ENCODE measurements around the gene CCDC39. TPM values are rescaled to one million over a fixed set of nuclear protein-coding genes. Genes with fewer than 3 reads are reported as not detected.
"Not testable (repeated sequence)": the region's sequence is repeated elsewhere in the genome, so short reads cannot be mapped to it uniquely, and the experiment has no call there.

CCDC39 gene
- total RNA-seq, 1 experiment from 2014 or later = not detected

GRCh38 chr3:180600473-180600872 lies 78.8 kb downstream of the CCDC39 start:
- H3K36me3 ChIP-seq (ENCODE audit: control insufficient read depth, insufficient read depth, low read length) = no peaks in the 10 kb centered on the region
- intact Hi-C loops (cut with micrococcal nuclease; ENCODE audit: unreplicated experiment) = no loop called here
- Mint-ChIP-seq H3K4me1 (ENCODE audit: low read depth, unreplicated experiment) (no peaks in the 10 kb centered on the region), H3K27ac (ENCODE audit: unreplicated experiment) (no peak overlapping the region), H3K9me3 (ENCODE audit: unreplicated experiment) (no peaks in the 10 kb centered on the region), H3K36me3 (ENCODE audit: insufficient read depth, unreplicated experiment) (peaks cover 14% of the 10 kb centered on the region), H3K27me3 (ENCODE audit: insufficient read depth, unreplicated experiment) (peaks cover 3% of the 10 kb centered on the region), H3K4me3 (ENCODE audit: unreplicated experiment) (no peak overlapping the region)
- no peak for DNase-seq
- H3K4me3 ChIP-seq (ENCODE audit: low read depth, low read length) = no peak overlapping the region
- H3K27me3 ChIP-seq (replicated peaks; ENCODE audit: control insufficient read depth, insufficient read depth, low read length) = no peaks in the 10 kb centered on the region
- CTCF ChIA-PET = no interaction called here
- H3K4me1 ChIP-seq = peaks cover 6% of the 10 kb centered on the region; the same call in 1 of the 2 replicates
- no TSS peak for BruUV-seq (replicated peaks)
- TF ChIP-seq CTCF (IDR thresholded peaks at IDR 0.05; ENCODE audit: insufficient read depth in 1 of 2, low read depth in 1 of 2, low read length in 1 of 2, severe bottlenecking in 1 of 2, unreplicated experiment in 1 of 2) = no peak
- no peaks in the 10 kb centered on the region for H3K9me3 ChIP-seq
- POLR2A ChIA-PET = no interaction called here

DNA sequence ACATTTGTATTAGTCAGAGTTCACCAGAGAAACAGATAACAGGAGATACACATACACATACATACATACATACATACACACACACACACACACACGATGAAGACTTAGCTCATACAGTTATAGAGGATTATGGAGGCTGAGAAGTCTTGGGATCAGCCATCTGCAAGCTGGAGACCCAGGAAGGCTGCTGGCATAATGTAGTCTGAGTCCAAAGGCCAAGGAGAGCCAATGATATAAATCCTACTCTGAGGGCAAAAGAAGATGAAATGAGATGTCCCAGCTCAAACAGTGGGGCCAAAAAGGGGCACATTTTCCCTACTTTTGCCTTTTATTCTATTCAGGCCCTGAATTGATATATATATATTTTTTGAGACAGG lies 83.7 kb downstream of the CCDC39 start:
- TF ChIP-seq CTCF (IDR thresholded peaks at IDR 0.05; ENCODE audit: insufficient read depth in 1 of 2, low read depth in 1 of 2, low read length in 1 of 2, severe bottlenecking in 1 of 2, unreplicated experiment in 1 of 2) = no peak
- H3K36me3 Mint-ChIP-seq (ENCODE audit: insufficient read depth, unreplicated experiment) = peaks cover 5% of the 10 kb centered on the region
- peaks cover 3% of the 10 kb centered on the region for H3K27me3 Mint-ChIP-seq (ENCODE audit: insufficient read depth, unreplicated experiment)
- no peak for DNase-seq
- ChIA-PET CTCF (no interaction called here), POLR2A (no interaction called here)
- no peak overlapping the region for H3K27ac Mint-ChIP-seq (ENCODE audit: unreplicated experiment)
- H3K36me3 ChIP-seq (ENCODE audit: control insufficient read depth, insufficient read depth, low read length) = no peaks in the 10 kb centered on the region
- H3K9me3 ChIP-seq = no peaks in the 10 kb centered on the region
- no peak overlapping the region for H3K4me3 Mint-ChIP-seq (ENCODE audit: unreplicated experiment)
- intact Hi-C loops (cut with micrococcal nuclease; ENCODE audit: unreplicated experiment) = loop anchor here (1.0 to 2.0 kb wide), 3 partner anchors 666 to 827 kb away; no protein-coding TSS in a partner anchor
- no peak overlapping the region for H3K4me3 ChIP-seq (ENCODE audit: low read depth, low read length)
- H3K4me1 Mint-ChIP-seq (ENCODE audit: low read depth, unreplicated experiment) = no peaks in the 10 kb centered on the region
- no TSS peak for BruUV-seq (replicated peaks)
- no peaks in the 10 kb centered on the region for H3K4me1 ChIP-seq
- H3K27me3 ChIP-seq (replicated peaks; ENCODE audit: control insufficient read depth, insufficient read depth, low read length) = no peaks in the 10 kb centered on the region
- H3K9me3 Mint-ChIP-seq (ENCODE audit: unreplicated experiment) = no peaks in the 10 kb centered on the region

GRCh38 chr3:180594631-180595558 lies 84.4 kb downstream of the CCDC39 start:
- H3K4me3 Mint-ChIP-seq (ENCODE audit: unreplicated experiment) = no peak overlapping the region
- H3K27ac Mint-ChIP-seq (ENCODE audit: unreplicated experiment) = no peak overlapping the region
- no peaks in the 10 kb centered on the region for H3K9me3 ChIP-seq
- no peaks in the 10 kb centered on the region for H3K36me3 ChIP-seq (ENCODE audit: control insufficient read depth, insufficient read depth, low read length)
- H3K4me3 ChIP-seq (ENCODE audit: low read depth, low read length) = no peak overlapping the region
- intact Hi-C loops (cut with micrococcal nuclease; ENCODE audit: unreplicated experiment) = loop anchor here (1.0 to 2.0 kb wide), 3 partner anchors 666 to 826 kb away; no protein-coding TSS in a partner anchor
- ChIA-PET POLR2A (no interaction called here), CTCF (no interaction called here)
- H3K4me1 ChIP-seq = no peaks in the 10 kb centered on the region
- H3K9me3 Mint-ChIP-seq (ENCODE audit: unreplicated experiment) = no peaks in the 10 kb centered on the region
- peaks cover 3% of the 10 kb centered on the region for H3K27me3 Mint-ChIP-seq (ENCODE audit: insufficient read depth, unreplicated experiment)
- BruUV-seq (replicated peaks) = no TSS peak
- H3K36me3 Mint-ChIP-seq (ENCODE audit: insufficient read depth, unreplicated experiment) = peaks cover 5% of the 10 kb centered on the region
- TF ChIP-seq CTCF (IDR thresholded peaks at IDR 0.05; ENCODE audit: insufficient read depth in 1 of 2, low read depth in 1 of 2, low read length in 1 of 2, severe bottlenecking in 1 of 2, unreplicated experiment in 1 of 2) = peak in 1 of 2 experiments; percentile 13
- no peaks in the 10 kb centered on the region for H3K4me1 Mint-ChIP-seq (ENCODE audit: low read depth, unreplicated experiment)
- H3K27me3 ChIP-seq (replicated peaks; ENCODE audit: control insufficient read depth, insufficient read depth, low read length) = no peaks in the 10 kb centered on the region
- peak in 1 of 2 experiments; percentile 14 for DNase-seq

DNA sequence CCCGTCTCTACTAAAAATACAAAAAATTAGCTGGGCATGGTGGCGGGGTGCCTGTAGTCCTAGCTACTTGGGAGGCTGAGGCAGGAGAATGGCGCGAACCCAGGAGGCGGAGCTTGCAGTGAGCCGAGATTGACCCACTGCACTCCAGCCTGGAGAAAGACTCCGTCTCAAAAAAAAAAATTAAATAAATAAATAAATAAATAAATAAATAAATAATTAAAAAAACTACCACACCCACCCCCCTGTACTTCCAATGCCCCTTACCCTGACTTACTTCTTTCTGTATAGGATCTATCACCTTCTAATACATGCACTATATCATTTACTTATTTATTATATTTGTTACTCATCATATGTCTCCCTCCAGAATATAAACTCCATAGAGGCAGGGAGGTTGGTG lies 85.7 kb downstream of the CCDC39 start:
- H3K4me3 ChIP-seq (ENCODE audit: low read depth, low read length); H3K27me3 ChIP-seq (replicated peaks; ENCODE audit: control insufficient read depth, insufficient read depth, low read length); H3K9me3 ChIP-seq; CTCF ChIA-PET; H3K4me1 Mint-ChIP-seq (ENCODE audit: low read depth, unreplicated experiment); BruUV-seq (replicated peaks); H3K27ac Mint-ChIP-seq (ENCODE audit: unreplicated experiment); H3K4me1 ChIP-seq; H3K27me3 Mint-ChIP-seq (ENCODE audit: insufficient read depth, unreplicated experiment); H3K36me3 Mint-ChIP-seq (ENCODE audit: insufficient read depth, unreplicated experiment); H3K4me3 Mint-ChIP-seq (ENCODE audit: unreplicated experiment); DNase-seq; POLR2A ChIA-PET; H3K36me3 ChIP-seq (ENCODE audit: control insufficient read depth, insufficient read depth, low read length); H3K9me3 Mint-ChIP-seq (ENCODE audit: unreplicated experiment): not testable (repeated sequence)
- intact Hi-C loops (cut with micrococcal nuclease; ENCODE audit: unreplicated experiment) = loop anchor here (2.0 kb wide), 1 partner anchor 825 kb away; no protein-coding TSS in a partner anchor

All from Caco-2 (cell line).